DND-41 (cell line): ENCODE results near the gene PPA2.

Experiments used
- ATAC-seq: fragments of 200-7000 bp; cut with Tn5 transposase; 3 replicates; pipeline ENCODE4 v1.9.1; 2021; ENCODE audit warnings: low read depth; ENCODE audit not compliant: insufficient read depth
- DNase-seq: peaks from one replicate; pipeline ENCODE4 v3.0.0-alpha.2; 2020
- H2AFZ ChIP-seq: 2 replicates; pipeline ENCODE4 v1.6.0; 2012; ENCODE audit warnings: low read depth, low read length
- H3K27ac ChIP-seq: 2 replicates; pipeline ENCODE4 v1.5.1; 2012; ENCODE audit warnings: low read length, inconsistent platforms
- H3K27me3 ChIP-seq: fragments of 200-600 bp; sonication (generic); 2 replicates; pipeline ENCODE4 v1.6.0; 2012; ENCODE audit warnings: low read length, mild to moderate bottlenecking, inconsistent platforms; ENCODE audit not compliant: insufficient read depth, poor library complexity
- H3K36me3 ChIP-seq: 2 replicates; pipeline ENCODE4 v1.5.1; 2012; ENCODE audit warnings: low read length, inconsistent platforms; ENCODE audit not compliant: insufficient read depth
- H3K4me1 ChIP-seq: 2 replicates; pipeline ENCODE4 v1.5.1; 2012; ENCODE audit warnings: mild to moderate bottlenecking, low read length; ENCODE audit not compliant: insufficient read depth
- H3K4me2 ChIP-seq: 2 replicates; pipeline ENCODE4 v1.6.0; 2012; ENCODE audit warnings: mild to moderate bottlenecking, moderate library complexity, low read length, inconsistent platforms; ENCODE audit not compliant: insufficient read depth
- H3K4me3 ChIP-seq, 2 experiments: fragments of 200-600 bp in 1 of 2; shearing (Covaris generic) in 1 of 2; 2 replicates each; pipeline ENCODE4 v1.5.1; 2012 to 2016; ENCODE audit warnings: inconsistent platforms in 2 of 2, low read length in 2 of 2, mild to moderate bottlenecking in 2 of 2, low read depth in 1 of 2, moderate library complexity in 1 of 2
- H3K79me2 ChIP-seq: 2 replicates; pipeline ENCODE4 v1.6.0; 2012; ENCODE audit warnings: low read length, inconsistent platforms; ENCODE audit not compliant: insufficient read depth
- H3K9ac ChIP-seq: 2 replicates; pipeline ENCODE4 v1.6.0; 2012; ENCODE audit warnings: low read depth, mild to moderate bottlenecking, inconsistent platforms, low read length, moderate library complexity
- H3K9me3 ChIP-seq: 2 replicates; pipeline ENCODE4 v1.5.1; 2012; ENCODE audit warnings: low read length, moderate library complexity, mild to moderate bottlenecking, inconsistent platforms; ENCODE audit not compliant: insufficient read depth, severe bottlenecking
- H4K20me1 ChIP-seq: 2 replicates; pipeline ENCODE4 v1.6.0; 2012; ENCODE audit warnings: low read length; ENCODE audit not compliant: insufficient read depth
- EZH2 ChIP-seq: IDR thresholded peaks from 3 replicates; pipeline ENCODE4 v1.6.1; 2012; ENCODE audit warnings: borderline replicate concordance, low read depth, mild to moderate bottlenecking, moderate library complexity, low read length, inconsistent platforms; ENCODE audit not compliant: severe bottlenecking
- TF ChIP-seq, protein P1 (sequence below): IDR thresholded peaks from 2 replicates; pipeline ENCODE4 v1.5.1; 2012; ENCODE audit warnings: borderline replicate concordance, low read length, moderate library complexity, mild to moderate bottlenecking; ENCODE audit not compliant: poor library complexity, severe bottlenecking; ENCODE audit errors: extremely low read depth

The PPA2 gene

DNA sequence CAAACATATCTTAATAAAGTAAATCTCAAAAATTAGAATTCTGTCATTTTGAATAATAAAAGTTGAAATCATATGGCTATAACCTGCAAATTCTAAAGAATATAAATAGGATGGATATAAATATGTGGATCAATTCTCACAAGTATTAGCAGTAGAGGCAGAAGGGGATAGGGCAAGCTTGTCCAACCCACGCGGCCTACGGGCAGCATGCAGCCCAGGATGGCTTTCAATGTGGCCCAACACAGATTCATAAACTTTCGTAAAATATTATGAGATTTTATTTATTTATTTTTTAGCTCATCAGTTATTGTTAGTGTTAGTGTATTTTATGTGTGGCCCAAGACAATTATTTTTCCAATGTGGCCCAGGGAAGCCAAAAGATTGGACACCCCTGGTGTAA, 41.4 kb downstream of the PPA2 start:
- Histone ChIP-seq H4K20me1 (no peaks in the 10 kb centered on the region), H3K36me3 (peaks cover 56% of the 10 kb centered on the region), H2AFZ (no peak overlapping the region), H3K27me3 (no peaks in the 10 kb centered on the region), H3K9ac (no peak overlapping the region), H3K9me3 (peaks cover 6% of the 10 kb centered on the region), H3K4me1 (no peaks in the 10 kb centered on the region), H3K4me2 (no peak overlapping the region), H3K27ac (no peak overlapping the region), H3K4me3 (no peak overlapping the region), H3K79me2 (no peaks in the 10 kb centered on the region)
- TF ChIP-seq, protein P1, sequence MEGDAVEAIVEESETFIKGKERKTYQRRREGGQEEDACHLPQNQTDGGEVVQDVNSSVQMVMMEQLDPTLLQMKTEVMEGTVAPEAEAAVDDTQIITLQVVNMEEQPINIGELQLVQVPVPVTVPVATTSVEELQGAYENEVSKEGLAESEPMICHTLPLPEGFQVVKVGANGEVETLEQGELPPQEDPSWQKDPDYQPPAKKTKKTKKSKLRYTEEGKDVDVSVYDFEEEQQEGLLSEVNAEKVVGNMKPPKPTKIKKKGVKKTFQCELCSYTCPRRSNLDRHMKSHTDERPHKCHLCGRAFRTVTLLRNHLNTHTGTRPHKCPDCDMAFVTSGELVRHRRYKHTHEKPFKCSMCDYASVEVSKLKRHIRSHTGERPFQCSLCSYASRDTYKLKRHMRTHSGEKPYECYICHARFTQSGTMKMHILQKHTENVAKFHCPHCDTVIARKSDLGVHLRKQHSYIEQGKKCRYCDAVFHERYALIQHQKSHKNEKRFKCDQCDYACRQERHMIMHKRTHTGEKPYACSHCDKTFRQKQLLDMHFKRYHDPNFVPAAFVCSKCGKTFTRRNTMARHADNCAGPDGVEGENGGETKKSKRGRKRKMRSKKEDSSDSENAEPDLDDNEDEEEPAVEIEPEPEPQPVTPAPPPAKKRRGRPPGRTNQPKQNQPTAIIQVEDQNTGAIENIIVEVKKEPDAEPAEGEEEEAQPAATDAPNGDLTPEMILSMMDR = no peak
- no peak for TF ChIP-seq EZH2
- DNase-seq = no peak
- ATAC-seq = no peak

DNA sequence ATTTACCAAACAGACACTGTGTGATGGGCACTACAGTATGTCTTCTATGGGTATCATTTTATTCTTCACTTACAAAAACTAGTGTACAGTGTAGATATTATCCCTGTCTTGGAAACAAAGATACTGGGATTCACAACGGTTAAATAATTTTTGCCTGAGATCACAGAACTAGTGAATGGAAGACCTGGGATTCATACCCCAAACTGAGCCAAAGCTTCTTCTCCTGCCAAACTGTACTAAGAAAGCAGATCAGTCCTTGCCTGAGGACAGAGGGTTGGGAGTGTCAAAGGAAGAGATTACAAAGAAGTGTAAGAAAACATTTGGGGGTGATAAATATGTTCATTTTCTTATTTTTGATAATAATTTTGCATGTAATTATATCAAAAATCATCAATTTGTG, 43.1 kb downstream of the PPA2 start:
- no peak for ATAC-seq
- Histone ChIP-seq H3K79me2 (no peaks in the 10 kb centered on the region), H2AFZ (no peak overlapping the region), H4K20me1 (no peaks in the 10 kb centered on the region), H3K4me1 (no peaks in the 10 kb centered on the region), H3K9me3 (peaks cover 10% of the 10 kb centered on the region), H3K4me3 (no peak overlapping the region), H3K27me3 (no peaks in the 10 kb centered on the region), H3K9ac (no peak overlapping the region), H3K4me2 (no peak overlapping the region), H3K36me3 (peaks cover 50% of the 10 kb centered on the region), H3K27ac (no peak overlapping the region)
- TF ChIP-seq, protein P1 = no peak
- no peak for TF ChIP-seq EZH2
- DNase-seq = no peak

DNA sequence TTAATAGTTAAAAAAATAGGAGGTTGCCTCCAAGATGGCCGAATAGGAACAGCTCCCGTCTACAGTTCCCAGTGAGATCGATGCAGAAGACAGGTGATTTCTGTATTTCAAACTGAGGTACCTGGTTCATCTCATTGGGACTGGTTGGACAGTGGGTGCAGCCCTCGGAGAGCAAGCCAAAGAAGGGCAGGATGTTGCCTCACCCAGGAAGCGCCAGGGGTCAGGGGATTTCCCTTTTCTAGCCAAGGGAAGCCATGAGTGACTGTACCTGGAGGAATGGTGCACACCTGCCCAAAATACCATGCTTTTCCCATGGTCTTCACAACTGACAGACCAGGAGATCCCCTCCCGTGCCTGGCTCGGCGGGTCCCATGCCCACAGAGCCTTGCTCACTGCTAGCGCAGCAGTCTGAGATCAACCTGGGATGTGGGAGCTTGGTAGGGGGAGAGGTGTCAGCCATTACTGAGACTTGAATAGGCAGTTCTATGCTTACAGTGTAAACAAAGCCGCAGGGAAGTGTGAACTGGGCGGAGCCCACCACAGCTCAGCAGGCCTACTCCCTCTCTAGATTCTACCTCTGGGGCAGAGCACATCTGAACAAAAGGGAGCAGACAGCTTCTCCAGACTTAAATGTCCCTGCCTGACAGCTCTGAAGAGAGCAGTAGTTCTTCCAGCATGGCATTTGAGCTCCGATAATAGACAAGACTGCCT, 47.5 kb downstream of the PPA2 start:
- DNase-seq = no peak
- H3K4me3 ChIP-seq = no peak overlapping the region

More for the DNA sequence above, 47.5 kb downstream of the PPA2 start:
- Histone ChIP-seq H3K9me3 (peaks cover 5% of the 10 kb centered on the region), H3K4me1 (no peaks in the 10 kb centered on the region), H3K9ac (no peak overlapping the region), H3K79me2 (no peaks in the 10 kb centered on the region), H3K36me3 (peaks cover 43% of the 10 kb centered on the region), H3K27me3 (no peaks in the 10 kb centered on the region), H3K4me2 (no peak overlapping the region), H3K27ac (no peak overlapping the region), H2AFZ (no peak overlapping the region), H4K20me1 (no peaks in the 10 kb centered on the region)
- ATAC-seq = no peak
- TF ChIP-seq, protein P1 = no peak
- no peak for TF ChIP-seq EZH2
